ENCODE results near the gene OSBPL3. TPM values are rescaled to one million over a fixed set of nuclear protein-coding genes. Genes with fewer than 3 reads are reported as not detected.

Gene OSBPL3
- total and polyA plus RNA-seq, 4 donors = 0.28 to 3.0 (median 1.1) TPM

DNA sequence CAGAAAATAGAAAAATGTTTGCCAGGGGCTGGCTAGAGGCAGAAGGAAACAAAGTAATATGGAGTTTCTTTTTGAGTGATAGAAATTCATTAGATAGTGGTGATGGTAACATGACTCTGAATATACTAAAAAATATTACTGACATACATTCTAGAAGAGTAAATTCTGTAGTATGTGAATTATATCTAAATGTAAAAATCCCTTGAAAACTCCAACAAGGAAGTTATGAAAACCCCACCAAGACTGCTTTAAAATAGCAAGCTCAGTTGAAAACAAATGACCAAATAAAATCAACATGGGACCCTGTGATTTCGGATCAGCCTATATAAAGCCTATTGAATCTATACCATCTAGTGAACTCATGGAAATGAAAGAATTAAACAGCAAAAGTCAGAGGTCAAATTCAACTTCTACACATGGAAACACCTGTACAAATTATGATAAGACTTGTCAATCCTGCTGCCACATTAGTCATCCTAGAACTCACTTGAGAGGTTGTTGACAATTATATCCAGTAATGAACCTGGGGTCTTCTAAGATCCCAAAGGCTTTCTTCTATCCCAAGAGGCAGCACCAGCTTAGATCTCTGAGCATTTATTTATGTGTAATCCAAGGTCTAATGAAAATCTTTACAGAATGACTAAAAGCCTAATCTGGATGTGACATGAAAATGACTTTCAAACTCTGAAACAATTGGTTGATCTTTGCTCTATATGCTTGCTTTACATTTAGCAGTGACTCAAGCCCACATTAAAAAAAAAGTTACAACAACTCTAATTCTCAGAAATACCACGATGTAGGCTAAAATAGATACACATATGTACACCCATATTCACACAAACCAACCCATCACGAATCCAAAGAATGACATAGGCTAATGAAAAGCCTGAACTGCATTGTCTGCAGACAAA is 59.3 kb downstream of the OSBPL3 start:
- H3K9ac ChIP-seq (ENCODE audit: low read depth in 1 of 2, low read length in 2 of 2) = no peak overlapping the region
- TF ChIP-seq RXRA (IDR thresholded peaks at IDR 0.05) = no peak
- no peak for TF ChIP-seq NR2F2 (IDR thresholded peaks at IDR 0.05)
- TF ChIP-seq FOXA2 (IDR thresholded peaks at IDR 0.05) = no peak
- TF ChIP-seq FOXA1 (IDR thresholded peaks at IDR 0.05) = no peak
- H3K9me3 ChIP-seq (ENCODE audit: control insufficient read depth in 4 of 4, low read length in 3 of 4) = no peaks in the 10 kb centered on the region
- no peaks in the 10 kb centered on the region for H3K36me3 ChIP-seq (ENCODE audit: control insufficient read depth in 4 of 4, insufficient read depth in 3 of 4, low read depth in 1 of 4, low read length in 3 of 4)
- no peak overlapping the region for H3K27ac ChIP-seq (ENCODE audit: low read depth in 1 of 2, low read length in 2 of 2)
- DNase-seq (ENCODE audit: low spot score) = no peak
- H3K27me3 ChIP-seq (ENCODE audit: control insufficient read depth in 4 of 4, insufficient read depth in 4 of 4, low read length in 3 of 4) = peaks cover 0 to 3% (median 0%) of the 10 kb centered on the region in 4 donors
- WGBS = 78% methylated on average over 3 of the region's 3 CpGs
- no peaks in the 10 kb centered on the region for H3K4me1 ChIP-seq (ENCODE audit: control insufficient read depth in 4 of 4, insufficient read depth in 4 of 4, low read length in 3 of 4)
- no peak overlapping the region for H3K4me3 ChIP-seq (ENCODE audit: low read depth in 1 of 3, low read length in 3 of 3)

DNA sequence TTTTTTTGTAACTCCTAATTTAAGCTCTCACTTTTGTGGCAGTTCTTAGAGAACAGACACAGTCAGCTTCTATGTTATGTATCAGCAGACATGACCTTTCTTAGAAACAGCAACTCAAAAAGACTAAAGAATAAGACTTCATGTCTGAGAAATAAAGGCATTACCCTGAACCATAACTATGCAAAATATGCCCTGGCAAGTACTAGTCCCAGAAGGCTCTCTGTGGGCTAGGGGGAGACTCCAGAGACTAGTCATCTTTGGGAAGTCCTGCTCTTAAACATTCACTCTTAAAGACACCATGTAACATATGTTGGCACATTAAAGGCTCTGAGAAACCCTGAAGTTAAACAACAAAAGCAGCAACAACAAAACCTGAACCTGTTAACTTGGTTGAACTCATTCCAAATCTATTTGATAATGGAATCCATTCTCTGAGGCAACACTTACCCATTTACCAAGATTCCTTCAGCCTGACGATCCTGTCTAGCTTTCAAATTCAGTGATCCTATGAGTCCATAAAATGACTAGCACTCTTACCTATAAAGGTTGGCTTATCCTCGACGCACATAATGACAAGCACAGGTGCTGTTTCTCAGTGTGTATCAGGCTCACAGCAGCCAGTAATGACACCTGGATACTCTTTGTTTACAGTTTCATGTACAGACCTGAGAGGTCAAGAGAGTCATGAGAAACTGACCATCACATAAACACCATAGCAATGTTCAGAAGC is 62.3 kb downstream of the OSBPL3 start:
- Histone ChIP-seq H3K36me3 (ENCODE audit: control insufficient read depth in 4 of 4, insufficient read depth in 3 of 4, low read depth in 1 of 4, low read length in 3 of 4) (no peaks in the 10 kb centered on the region), H3K4me3 (ENCODE audit: low read depth in 1 of 3, low read length in 3 of 3) (no peak overlapping the region), H3K9ac (ENCODE audit: low read depth in 1 of 2, low read length in 2 of 2) (no peak overlapping the region), H3K4me1 (ENCODE audit: control insufficient read depth in 4 of 4, insufficient read depth in 4 of 4, low read length in 3 of 4) (no peaks in the 10 kb centered on the region), H3K9me3 (ENCODE audit: control insufficient read depth in 4 of 4, low read length in 3 of 4) (no peaks in the 10 kb centered on the region), H3K27me3 (ENCODE audit: control insufficient read depth in 4 of 4, insufficient read depth in 4 of 4, low read length in 3 of 4) (peaks cover 0 to 3% (median 0%) of the 10 kb centered on the region in 4 donors), H3K27ac (ENCODE audit: low read depth in 1 of 2, low read length in 2 of 2) (no peak overlapping the region)
- TF ChIP-seq HNF4G (IDR thresholded peaks at IDR 0.05) (no peak), YY1 (IDR thresholded peaks at IDR 0.05) (no peak), SP1 (IDR thresholded peaks at IDR 0.05) (no peak), ATF3 (IDR thresholded peaks at IDR 0.05) (no peak), GABPA (IDR thresholded peaks at IDR 0.05 in 1 of 2, conservative IDR thresholded peaks at IDR 0.05 in 1 of 2) (no peak), JUND (IDR thresholded peaks at IDR 0.05) (no peak), RAD21 (IDR thresholded peaks at IDR 0.05) (no peak), RXRA (IDR thresholded peaks at IDR 0.05) (no peak), EGR1 (IDR thresholded peaks at IDR 0.05; ENCODE audit: low read depth in 2 of 2) (no peak), FOXA1 (IDR thresholded peaks at IDR 0.05) (no peak), MAX (IDR thresholded peaks at IDR 0.05) (no peak), FOXA2 (IDR thresholded peaks at IDR 0.05) (no peak), TAF1 (conservative IDR thresholded peaks at IDR 0.05) (no peak), HNF4A (conservative IDR thresholded peaks at IDR 0.05) (no peak), ZBTB33 (IDR thresholded peaks at IDR 0.05) (no peak)
- TF ChIP-seq, protein P1, sequence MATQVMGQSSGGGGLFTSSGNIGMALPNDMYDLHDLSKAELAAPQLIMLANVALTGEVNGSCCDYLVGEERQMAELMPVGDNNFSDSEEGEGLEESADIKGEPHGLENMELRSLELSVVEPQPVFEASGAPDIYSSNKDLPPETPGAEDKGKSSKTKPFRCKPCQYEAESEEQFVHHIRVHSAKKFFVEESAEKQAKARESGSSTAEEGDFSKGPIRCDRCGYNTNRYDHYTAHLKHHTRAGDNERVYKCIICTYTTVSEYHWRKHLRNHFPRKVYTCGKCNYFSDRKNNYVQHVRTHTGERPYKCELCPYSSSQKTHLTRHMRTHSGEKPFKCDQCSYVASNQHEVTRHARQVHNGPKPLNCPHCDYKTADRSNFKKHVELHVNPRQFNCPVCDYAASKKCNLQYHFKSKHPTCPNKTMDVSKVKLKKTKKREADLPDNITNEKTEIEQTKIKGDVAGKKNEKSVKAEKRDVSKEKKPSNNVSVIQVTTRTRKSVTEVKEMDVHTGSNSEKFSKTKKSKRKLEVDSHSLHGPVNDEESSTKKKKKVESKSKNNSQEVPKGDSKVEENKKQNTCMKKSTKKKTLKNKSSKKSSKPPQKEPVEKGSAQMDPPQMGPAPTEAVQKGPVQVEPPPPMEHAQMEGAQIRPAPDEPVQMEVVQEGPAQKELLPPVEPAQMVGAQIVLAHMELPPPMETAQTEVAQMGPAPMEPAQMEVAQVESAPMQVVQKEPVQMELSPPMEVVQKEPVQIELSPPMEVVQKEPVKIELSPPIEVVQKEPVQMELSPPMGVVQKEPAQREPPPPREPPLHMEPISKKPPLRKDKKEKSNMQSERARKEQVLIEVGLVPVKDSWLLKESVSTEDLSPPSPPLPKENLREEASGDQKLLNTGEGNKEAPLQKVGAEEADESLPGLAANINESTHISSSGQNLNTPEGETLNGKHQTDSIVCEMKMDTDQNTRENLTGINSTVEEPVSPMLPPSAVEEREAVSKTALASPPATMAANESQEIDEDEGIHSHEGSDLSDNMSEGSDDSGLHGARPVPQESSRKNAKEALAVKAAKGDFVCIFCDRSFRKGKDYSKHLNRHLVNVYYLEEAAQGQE (IDR thresholded peaks at IDR 0.05) = no peak
- TF ChIP-seq, protein P2, sequence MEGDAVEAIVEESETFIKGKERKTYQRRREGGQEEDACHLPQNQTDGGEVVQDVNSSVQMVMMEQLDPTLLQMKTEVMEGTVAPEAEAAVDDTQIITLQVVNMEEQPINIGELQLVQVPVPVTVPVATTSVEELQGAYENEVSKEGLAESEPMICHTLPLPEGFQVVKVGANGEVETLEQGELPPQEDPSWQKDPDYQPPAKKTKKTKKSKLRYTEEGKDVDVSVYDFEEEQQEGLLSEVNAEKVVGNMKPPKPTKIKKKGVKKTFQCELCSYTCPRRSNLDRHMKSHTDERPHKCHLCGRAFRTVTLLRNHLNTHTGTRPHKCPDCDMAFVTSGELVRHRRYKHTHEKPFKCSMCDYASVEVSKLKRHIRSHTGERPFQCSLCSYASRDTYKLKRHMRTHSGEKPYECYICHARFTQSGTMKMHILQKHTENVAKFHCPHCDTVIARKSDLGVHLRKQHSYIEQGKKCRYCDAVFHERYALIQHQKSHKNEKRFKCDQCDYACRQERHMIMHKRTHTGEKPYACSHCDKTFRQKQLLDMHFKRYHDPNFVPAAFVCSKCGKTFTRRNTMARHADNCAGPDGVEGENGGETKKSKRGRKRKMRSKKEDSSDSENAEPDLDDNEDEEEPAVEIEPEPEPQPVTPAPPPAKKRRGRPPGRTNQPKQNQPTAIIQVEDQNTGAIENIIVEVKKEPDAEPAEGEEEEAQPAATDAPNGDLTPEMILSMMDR (IDR thresholded peaks at IDR 0.05; ENCODE audit: low read depth, low read length, missing input control) = no peak
- 71% methylated on average over 3 of the region's 3 CpGs for WGBS
- DNase-seq (ENCODE audit: low spot score) = no peak

Data from liver (tissue), 9 donors.